GM12864 (cell line): Measurements from ENCODE around the gene USP20.

ENCODE experiments used
- DNase-seq: peaks from one replicate; pipeline ENCODE4 v3.0.0-alpha.2; 2011; ENCODE audit warnings: low read depth
- H3K4me3 ChIP-seq: 2 replicates; pipeline ENCODE4 v1.5.1; 2011; ENCODE audit warnings: mild to moderate bottlenecking, low read depth, low read length, control low read depth
- CTCF ChIP-seq: IDR thresholded peaks from 2 replicates; pipeline ENCODE4 v1.5.1; 2011; ENCODE audit warnings: low read depth, mild to moderate bottlenecking, moderate library complexity, low read length, control low read depth, inconsistent platforms; ENCODE audit errors: missing control alignments

Gene USP20

GRCh38 chr9:129918296-129918950 is 83.2 kb downstream of the USP20 start:
- TF ChIP-seq CTCF, result no peak
- H3K4me3 ChIP-seq, result no peak overlapping the region
- no peak for DNase-seq

GRCh38 chr9:129919277-129919676 is 84.0 kb downstream of the USP20 start:
- H3K4me3 ChIP-seq, result no peak overlapping the region
- TF ChIP-seq CTCF, result no peak
- no peak for DNase-seq

- no peak for TF ChIP-seq CTCF
- no peak for DNase-seq
- H3K4me3 ChIP-seq, result no peak overlapping the region
Measured at GRCh38 chr9:129919841-129920240, 84.6 kb downstream of the USP20 start.

- no peak overlapping the region for H3K4me3 ChIP-seq
- no peak for TF ChIP-seq CTCF
- DNase-seq, result no peak
Measured at GRCh38 chr9:129921905-129922304, 86.6 kb downstream of the USP20 start.

- no peak for DNase-seq
Measured at GRCh38 chr9:129923589-129923988, 88.3 kb downstream of the USP20 start.

GRCh38 chr9:129929496-129930125 is 94.4 kb downstream of the USP20 start:
- no peak for DNase-seq
- TF ChIP-seq CTCF, result no peak
- no peak overlapping the region for H3K4me3 ChIP-seq

More at GRCh38 chr9:129923589-129923988, 88.3 kb downstream of the USP20 start:
- no peak for TF ChIP-seq CTCF
- H3K4me3 ChIP-seq, result no peak overlapping the region

GRCh38 chr9:129930743-129931142 is 95.5 kb downstream of the USP20 start:
- TF ChIP-seq CTCF, result no peak
- H3K4me3 ChIP-seq, result no peak overlapping the region
- DNase-seq, result no peak
